HEK293T (cell line): ENCODE measurements around the gene USP36.

Experiments used
- ARNT ChIP-seq: fragments of 450-650 bp; IDR thresholded peaks from 2 replicates; pipeline ENCODE4 v1.6.1; 2017; ENCODE audit warnings: mild to moderate bottlenecking
- BHLHE40 ChIP-seq: fragments of 450-650 bp; IDR thresholded peaks from 2 replicates; pipeline ENCODE4 v1.6.1; 2016; ENCODE audit warnings: mild to moderate bottlenecking, moderate library complexity, borderline replicate concordance
- ELF4 ChIP-seq: fragments of 450-650 bp; IDR thresholded peaks from 2 replicates; pipeline ENCODE4 v1.6.1; 2017; ENCODE audit warnings: antibody characterized with exemption
- FOXA1 ChIP-seq: fragments of 450-650 bp; IDR thresholded peaks from 2 replicates; pipeline ENCODE4 v1.6.1; 2016; ENCODE audit warnings: mild to moderate bottlenecking
- FOXK2 ChIP-seq: fragments of 450-650 bp; IDR thresholded peaks from 2 replicates; pipeline ENCODE4 v1.6.1; 2016; ENCODE audit warnings: mild to moderate bottlenecking
- FOXM1 ChIP-seq: fragments of 450-650 bp; IDR thresholded peaks from 2 replicates; pipeline ENCODE4 v1.6.1; 2017; ENCODE audit warnings: mild to moderate bottlenecking, borderline replicate concordance
- L3MBTL2 ChIP-seq: fragments of 450-650 bp; conservative IDR thresholded peaks from 2 replicates; pipeline ENCODE4 v1.6.1; 2016; ENCODE audit warnings: mild to moderate bottlenecking
- LEF1 ChIP-seq: fragments of 450-650 bp; IDR thresholded peaks from 2 replicates; pipeline ENCODE4 v1.6.1; 2017; ENCODE audit warnings: mild to moderate bottlenecking, borderline replicate concordance
- NFRKB ChIP-seq: fragments of 450-650 bp; IDR thresholded peaks from 2 replicates; pipeline ENCODE4 v1.6.1; 2016; ENCODE audit warnings: mild to moderate bottlenecking, moderate library complexity
- SP1 ChIP-seq: fragments of 450-650 bp; IDR thresholded peaks from 2 replicates; pipeline ENCODE4 v1.6.1; 2017
- SUZ12 ChIP-seq: fragments of 450-650 bp; IDR thresholded peaks from 2 replicates; pipeline ENCODE4 v1.6.1; 2016; ENCODE audit warnings: mild to moderate bottlenecking
- TARDBP ChIP-seq: fragments of 450-650 bp; IDR thresholded peaks from 2 replicates; pipeline ENCODE4 v1.6.1; 2016
- ZNF384 ChIP-seq: fragments of 450-650 bp; IDR thresholded peaks from 2 replicates; pipeline ENCODE4 v1.6.1; 2016

DNA sequence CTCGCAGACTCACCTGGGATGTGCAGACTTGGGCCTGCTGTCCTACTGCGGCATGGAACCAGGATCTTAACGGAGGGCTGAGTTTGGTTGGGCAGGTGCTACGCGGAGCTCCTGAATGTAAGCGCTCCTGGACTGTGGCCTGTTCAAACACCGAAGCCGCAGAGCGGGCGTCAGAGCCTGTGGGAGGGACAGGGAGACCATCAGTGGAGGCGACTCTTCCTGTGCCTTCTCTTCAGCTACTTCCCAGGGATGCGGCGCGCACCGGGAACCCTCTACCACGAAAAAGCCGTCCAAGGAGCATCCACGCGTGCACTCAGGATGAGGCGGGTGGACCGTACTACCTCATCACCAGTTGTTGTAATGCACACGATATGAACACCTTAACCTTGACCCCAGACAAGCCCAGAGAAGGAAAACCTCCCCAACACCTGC, 2.0 kb downstream of the USP36 start:
- no peak for TF ChIP-seq ELF4
- TF ChIP-seq NFRKB: no peak
- TF ChIP-seq SP1: no peak
- TF ChIP-seq FOXK2: no peak
- TF ChIP-seq L3MBTL2: no peak
- no peak for TF ChIP-seq FOXA1
- no peak for TF ChIP-seq FOXM1
- no peak for TF ChIP-seq TARDBP
- no peak for TF ChIP-seq SUZ12
- no peak for TF ChIP-seq BHLHE40
- no peak for TF ChIP-seq ARNT
- TF ChIP-seq ZNF384: no peak
- TF ChIP-seq LEF1: no peak
